ENCODE measurements around the gene TMEM44.

GRCh38 chr3:194574639-194575483 is 58.4 kb downstream of the TMEM44 start:
- TF ChIP-seq POLR2AphosphoS5 (IDR thresholded peaks at IDR 0.05; ENCODE audit: insufficient read depth, low read depth, low read length) (no peak), POLR2A (IDR thresholded peaks at IDR 0.05; ENCODE audit: low read depth, low read length) (no peak)
- TF ChIP-seq, protein P1, sequence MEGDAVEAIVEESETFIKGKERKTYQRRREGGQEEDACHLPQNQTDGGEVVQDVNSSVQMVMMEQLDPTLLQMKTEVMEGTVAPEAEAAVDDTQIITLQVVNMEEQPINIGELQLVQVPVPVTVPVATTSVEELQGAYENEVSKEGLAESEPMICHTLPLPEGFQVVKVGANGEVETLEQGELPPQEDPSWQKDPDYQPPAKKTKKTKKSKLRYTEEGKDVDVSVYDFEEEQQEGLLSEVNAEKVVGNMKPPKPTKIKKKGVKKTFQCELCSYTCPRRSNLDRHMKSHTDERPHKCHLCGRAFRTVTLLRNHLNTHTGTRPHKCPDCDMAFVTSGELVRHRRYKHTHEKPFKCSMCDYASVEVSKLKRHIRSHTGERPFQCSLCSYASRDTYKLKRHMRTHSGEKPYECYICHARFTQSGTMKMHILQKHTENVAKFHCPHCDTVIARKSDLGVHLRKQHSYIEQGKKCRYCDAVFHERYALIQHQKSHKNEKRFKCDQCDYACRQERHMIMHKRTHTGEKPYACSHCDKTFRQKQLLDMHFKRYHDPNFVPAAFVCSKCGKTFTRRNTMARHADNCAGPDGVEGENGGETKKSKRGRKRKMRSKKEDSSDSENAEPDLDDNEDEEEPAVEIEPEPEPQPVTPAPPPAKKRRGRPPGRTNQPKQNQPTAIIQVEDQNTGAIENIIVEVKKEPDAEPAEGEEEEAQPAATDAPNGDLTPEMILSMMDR (IDR thresholded peaks at IDR 0.05; ENCODE audit: extremely low read depth in 1 of 2, insufficient read depth in 1 of 2, low read depth in 1 of 2, low read length in 2 of 2), result no peak
